Duodenal mucosa (tissue), 2 donors: ENCODE data around the gene DNAJC5.
"Not testable (repeated sequence)": the region's sequence is repeated elsewhere in the genome, so short reads cannot be mapped to it uniquely, and the experiment has no call there.

Source experiments
- H3K27ac ChIP-seq: one replicate; pipeline ENCODE4 v1.7.0; 2013; ENCODE audit warnings: low read depth, low read length
- H3K27me3 ChIP-seq, 2 donors: one replicate each; pipeline ENCODE4 v1.7.0; 2013; ENCODE audit warnings: low read length in 2 of 2, control low read depth in 1 of 2; ENCODE audit not compliant: insufficient read depth in 2 of 2, control insufficient read depth in 1 of 2
- H3K36me3 ChIP-seq, 2 donors: one replicate each; pipeline ENCODE4 v1.7.0; 2013; ENCODE audit warnings: low read length in 2 of 2, control low read depth in 1 of 2; ENCODE audit not compliant: insufficient read depth in 2 of 2, control insufficient read depth in 1 of 2
- H3K4me1 ChIP-seq, 2 donors: one replicate each; pipeline ENCODE4 v1.7.0; 2013; ENCODE audit warnings: low read length in 2 of 2, control low read depth in 1 of 2; ENCODE audit not compliant: insufficient read depth in 2 of 2, control insufficient read depth in 1 of 2
- H3K4me3 ChIP-seq, 2 donors: one replicate each; pipeline ENCODE4 v1.7.0; 2013; ENCODE audit warnings: low read length in 2 of 2, low read depth in 1 of 2
- H3K9ac ChIP-seq, 2 donors: one replicate each; pipeline ENCODE4 v1.7.0; 2013; ENCODE audit warnings: low read length in 2 of 2, low read depth in 1 of 2
- H3K9me3 ChIP-seq, 2 donors: one replicate each; pipeline ENCODE4 v1.7.0; 2013; ENCODE audit warnings: low read length in 2 of 2, control low read depth in 1 of 2; ENCODE audit not compliant: control insufficient read depth in 1 of 2

The DNAJC5 gene

GRCh38 chr20:63960654-63961621, 66.0 kb downstream of the DNAJC5 start:
- H3K4me3 ChIP-seq, H3K9ac ChIP-seq, H3K27ac ChIP-seq, H3K9me3 ChIP-seq, H3K27me3 ChIP-seq: not testable (repeated sequence)
- Histone ChIP-seq H3K4me1 (peaks cover 12 to 16% of the 10 kb centered on the region in 2 donors), H3K36me3 (peaks cover 0 to 20% of the 10 kb centered on the region in 2 donors)

GRCh38 chr20:63961664-63962425, 66.9 kb downstream of the DNAJC5 start:
- H3K27ac ChIP-seq, result no peak overlapping the region
- H3K36me3 ChIP-seq, result peaks cover 0 to 24% of the 10 kb centered on the region in 2 donors
- H3K9me3 ChIP-seq, result peaks cover 0 to 6% of the 10 kb centered on the region in 2 donors
- H3K4me1 ChIP-seq, result peaks cover 12 to 16% of the 10 kb centered on the region in 2 donors
- H3K4me3 ChIP-seq, result no peak overlapping the region
- no peaks in the 10 kb centered on the region for H3K27me3 ChIP-seq
- no peak overlapping the region for H3K9ac ChIP-seq

- Histone ChIP-seq H3K9me3 (peaks cover 0 to 6% of the 10 kb centered on the region in 2 donors), H3K9ac (no peak overlapping the region), H3K4me1 (peaks cover 5 to 11% of the 10 kb centered on the region in 2 donors), H3K4me3 (no peak overlapping the region), H3K27me3 (no peaks in the 10 kb centered on the region), H3K36me3 (peaks cover 0 to 24% of the 10 kb centered on the region in 2 donors), H3K27ac (no peak overlapping the region)
These were observed 67.8 kb downstream of the DNAJC5 start for GRCh38 chr20:63962426-63963347.

- H3K36me3 ChIP-seq, result peaks cover 0 to 24% of the 10 kb centered on the region in 2 donors
These were observed 68.4 kb downstream of the DNAJC5 start for GRCh38 chr20:63963348-63963741.

GRCh38 chr20:63963784-63964301, 68.9 kb downstream of the DNAJC5 start:
- Histone ChIP-seq H3K4me1 (peaks cover 6 to 7% of the 10 kb centered on the region in 2 donors), H3K9ac (no peak overlapping the region), H3K4me3 (no peak overlapping the region), H3K36me3 (peaks cover 0 to 24% of the 10 kb centered on the region in 2 donors), H3K27ac (no peak overlapping the region), H3K27me3 (no peaks in the 10 kb centered on the region), H3K9me3 (peaks cover 0 to 6% of the 10 kb centered on the region in 2 donors)

More at GRCh38 chr20:63963348-63963741, 68.4 kb downstream of the DNAJC5 start:
- no peak overlapping the region for H3K9ac ChIP-seq
- H3K9me3 ChIP-seq, result peaks cover 0 to 6% of the 10 kb centered on the region in 2 donors
- H3K27ac ChIP-seq, result no peak overlapping the region
- H3K4me1 ChIP-seq, result peaks cover 2 to 6% of the 10 kb centered on the region in 2 donors
- H3K27me3 ChIP-seq, result no peaks in the 10 kb centered on the region
- no peak overlapping the region for H3K4me3 ChIP-seq

- H3K4me3 ChIP-seq, result no peak overlapping the region
- peaks cover 8 to 10% of the 10 kb centered on the region in 2 donors for H3K4me1 ChIP-seq
- H3K27ac ChIP-seq, result no peak overlapping the region
- peaks cover 0 to 24% of the 10 kb centered on the region in 2 donors for H3K36me3 ChIP-seq
- H3K9me3 ChIP-seq, result peaks cover 0 to 6% of the 10 kb centered on the region in 2 donors
- H3K27me3 ChIP-seq, result no peaks in the 10 kb centered on the region
- H3K9ac ChIP-seq, result no peak overlapping the region
These were observed 69.5 kb downstream of the DNAJC5 start for GRCh38 chr20:63964412-63964811.

GRCh38 chr20:63966172-63966943, 71.4 kb downstream of the DNAJC5 start:
- no peak overlapping the region for H3K9ac ChIP-seq
- H3K27me3 ChIP-seq, result no peaks in the 10 kb centered on the region
- H3K36me3 ChIP-seq, result peaks cover 0 to 24% of the 10 kb centered on the region in 2 donors

GRCh38 chr20:63966944-63967322, 72.0 kb downstream of the DNAJC5 start:
- Histone ChIP-seq H3K4me3 (no peak overlapping the region), H3K9me3 (peaks cover 0 to 6% of the 10 kb centered on the region in 2 donors), H3K4me1 (peaks cover 8 to 13% of the 10 kb centered on the region in 2 donors), H3K9ac (no peak overlapping the region), H3K36me3 (peaks cover 0 to 19% of the 10 kb centered on the region in 2 donors), H3K27me3 (no peaks in the 10 kb centered on the region), H3K27ac (no peak overlapping the region)

More at GRCh38 chr20:63966172-63966943, 71.4 kb downstream of the DNAJC5 start:
- peaks cover 0 to 6% of the 10 kb centered on the region in 2 donors for H3K9me3 ChIP-seq
- peaks cover 8 to 13% of the 10 kb centered on the region in 2 donors for H3K4me1 ChIP-seq
- H3K27ac ChIP-seq, result no peak overlapping the region
- no peak overlapping the region for H3K4me3 ChIP-seq
